ENCODE measurements around the gene ARRDC5. TPM values are rescaled to one million over a fixed set of nuclear protein-coding genes. Genes with fewer than 3 reads are reported as not detected.
"Not testable (repeated sequence)": the region's sequence is repeated elsewhere in the genome, so short reads cannot be mapped to it uniquely, and the experiment has no call there.

Gene ARRDC5
- not detected for total RNA-seq

GRCh38 chr19:4902796-4903195 is at the start of gene ARRDC5:
ARRDC5 (minus strand) TSS chr19:4902896; CDS start chr19:4902825, 71 bp downstream.
- DNase-seq: no peak

DNA sequence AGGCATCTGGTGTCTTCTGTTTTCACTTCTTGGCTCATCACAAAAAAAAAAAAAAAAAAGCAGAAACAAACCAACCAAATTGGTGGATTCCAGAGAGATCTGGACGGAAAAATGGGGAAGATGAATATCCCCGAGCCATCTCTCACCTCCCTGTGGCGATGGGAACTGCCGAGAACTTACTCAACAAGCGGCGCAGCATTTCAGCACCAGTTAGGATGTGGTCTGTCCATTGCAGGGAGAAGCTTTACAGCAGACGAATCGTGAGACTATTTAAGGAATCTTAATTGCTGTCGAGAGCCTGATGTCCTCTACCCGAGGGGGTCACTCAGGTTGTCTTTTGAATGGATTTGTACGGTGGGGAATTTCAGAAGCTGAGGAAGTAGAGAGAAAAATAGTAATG is 49.0 kb upstream of the ARRDC5 start:
- no peak for DNase-seq

- not testable (repeated sequence) for DNase-seq
Observed at GRCh38 chr19:4950650-4951049, 48.0 kb upstream of the ARRDC5 start.

GRCh38 chr19:4941638-4942169 is 39.0 kb upstream of the ARRDC5 start:
- DNase-seq: not testable (repeated sequence)

DNA sequence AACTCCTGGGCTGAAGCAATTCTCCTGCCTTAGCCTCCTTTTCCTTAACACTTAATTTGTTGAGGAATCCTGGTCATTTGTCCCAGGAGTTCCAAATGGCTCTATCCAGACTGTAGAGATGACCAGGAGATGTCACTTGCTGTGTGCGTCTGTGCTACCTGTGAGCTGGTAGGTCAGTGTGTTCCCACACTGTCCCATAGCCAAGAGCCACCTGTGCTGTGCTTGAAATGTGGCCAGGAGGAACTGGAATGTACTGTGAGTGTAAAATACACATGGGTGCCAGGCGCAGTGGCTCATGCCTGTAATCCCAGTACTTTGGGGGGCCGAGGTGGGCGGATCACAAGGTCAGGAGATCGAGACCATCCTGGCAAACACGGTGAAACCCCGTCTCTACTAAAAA is 36.8 kb upstream of the ARRDC5 start:
- DNase-seq: no peak

GRCh38 chr19:4938461-4938860 is 35.8 kb upstream of the ARRDC5 start:
- DNase-seq: not testable (repeated sequence)

DNA sequence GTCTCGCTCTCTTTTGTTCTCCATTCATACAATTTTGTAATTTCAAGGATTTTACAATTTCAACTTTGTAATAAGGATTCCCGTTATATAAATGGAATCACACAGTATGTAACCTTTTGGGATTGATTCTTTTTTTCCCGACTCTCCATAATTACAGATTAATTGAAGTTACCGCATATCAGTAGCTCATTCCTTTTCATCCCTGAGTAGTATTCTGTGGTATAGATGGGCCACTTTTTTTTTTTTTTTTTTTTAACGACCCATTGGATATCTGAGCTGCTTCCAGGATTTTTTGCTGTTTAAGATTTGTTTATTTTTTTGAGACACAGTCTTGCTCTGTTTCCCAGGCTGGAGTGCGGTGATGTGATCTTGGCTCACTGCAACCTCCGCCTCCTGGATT is 34.4 kb upstream of the ARRDC5 start:
- DNase-seq: no peak

DNA sequence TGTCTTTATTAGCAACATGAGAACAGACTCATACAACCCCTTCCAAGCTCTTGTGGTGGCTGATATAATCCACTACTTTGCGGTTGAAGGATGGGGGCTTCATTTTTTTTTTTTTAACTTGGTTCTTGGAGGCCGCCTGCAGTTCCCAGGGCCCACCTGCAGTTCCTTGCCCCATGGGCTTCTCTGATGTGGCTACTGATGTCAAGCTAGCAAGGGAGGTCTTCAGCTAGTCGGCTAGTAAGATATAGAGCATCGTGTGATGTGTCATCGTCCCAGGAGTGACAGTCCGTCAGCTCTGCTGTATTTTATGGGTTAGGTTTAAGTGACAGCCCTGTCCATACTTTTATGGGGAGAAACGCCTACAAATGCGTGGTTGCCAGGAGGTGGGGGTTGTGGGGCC is 32.7 kb upstream of the ARRDC5 start:
- DNase-seq: no peak

- DNase-seq: no peak
Observed at GRCh38 chr19:4933528-4933927, 30.8 kb upstream of the ARRDC5 start.

DNA sequence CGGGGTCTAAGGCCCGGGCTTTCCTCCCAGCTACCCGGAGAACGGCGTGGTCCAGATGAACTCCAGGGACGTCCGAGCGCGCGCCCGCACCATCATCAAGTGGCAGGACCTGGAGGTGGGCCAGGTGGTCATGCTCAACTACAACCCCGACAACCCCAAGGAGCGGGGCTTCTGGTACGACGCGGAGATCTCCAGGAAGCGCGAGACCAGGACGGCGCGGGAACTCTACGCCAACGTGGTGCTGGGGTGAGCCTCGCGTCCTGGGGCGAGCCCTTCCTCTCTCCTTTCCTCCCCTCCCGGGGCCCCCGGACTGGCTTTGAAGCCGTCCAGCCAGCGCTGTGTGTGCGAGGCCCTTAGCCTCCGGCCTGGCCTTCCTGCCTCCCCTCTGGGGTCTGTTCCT is 30.0 kb upstream of the ARRDC5 start:
- no peak for DNase-seq

DNA sequence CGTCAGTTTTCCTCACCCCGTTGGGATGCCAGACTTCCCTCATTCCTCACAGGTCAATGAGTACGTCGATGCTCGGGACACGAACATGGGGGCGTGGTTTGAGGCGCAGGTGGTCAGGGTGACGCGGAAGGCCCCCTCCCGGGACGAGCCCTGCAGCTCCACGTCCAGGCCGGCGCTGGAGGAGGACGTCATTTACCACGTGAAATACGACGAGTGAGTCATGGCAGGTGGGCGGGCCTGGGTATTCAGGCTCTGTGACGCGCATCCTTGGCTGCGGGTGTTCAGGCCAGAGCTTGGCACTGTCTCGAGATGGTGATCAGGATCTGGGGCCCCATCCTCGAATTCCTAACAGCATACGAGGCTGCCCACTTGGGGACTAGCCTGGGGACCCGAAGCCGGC is 28.0 kb upstream of the ARRDC5 start:
- DNase-seq: no peak

GRCh38 chr19:4929186-4929585 is 26.5 kb upstream of the ARRDC5 start:
- peak; percentile 36 for DNase-seq

GRCh38 chr19:4923276-4923747 is 20.6 kb upstream of the ARRDC5 start:
- no peak for DNase-seq

DNA sequence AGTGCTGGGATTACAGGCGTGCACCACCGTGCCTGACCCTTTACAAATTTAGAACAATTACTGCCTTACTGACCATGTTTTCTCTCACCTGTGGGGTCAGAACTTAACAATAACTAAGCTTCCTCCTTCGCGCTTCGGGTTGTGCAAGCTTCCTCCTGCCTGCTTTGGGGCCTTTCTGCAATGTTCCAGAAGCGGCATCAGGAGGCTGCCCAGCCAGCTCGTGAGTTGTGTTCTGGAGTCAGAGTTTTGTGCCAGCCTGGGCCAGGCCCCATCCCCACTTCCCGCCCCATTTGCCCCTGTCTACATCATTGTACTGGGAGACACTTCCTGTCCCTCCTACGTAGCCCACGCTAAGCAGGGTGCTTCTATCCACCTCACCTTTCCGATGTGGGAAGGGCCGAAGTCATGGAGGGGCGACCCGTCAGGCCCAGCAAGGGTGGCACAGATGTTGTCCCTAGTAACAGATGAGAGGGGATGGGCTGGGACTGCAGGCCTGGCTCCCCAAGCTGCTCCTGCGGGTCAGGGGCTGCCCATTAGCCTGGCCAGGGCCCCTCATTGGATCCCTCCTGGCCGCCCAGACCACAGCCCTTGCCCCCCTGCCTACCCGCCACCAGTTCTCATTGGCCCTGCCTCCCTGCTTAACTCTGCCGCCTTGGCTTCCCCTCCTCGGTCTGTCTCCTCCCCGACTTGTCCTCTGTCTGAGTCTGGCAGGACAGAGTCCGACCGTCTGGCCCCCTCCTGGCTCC is 20.0 kb upstream of the ARRDC5 start:
- no peak for DNase-seq

- DNase-seq: no peak
Observed at GRCh38 chr19:4916292-4917082, 13.8 kb upstream of the ARRDC5 start.

DNA sequence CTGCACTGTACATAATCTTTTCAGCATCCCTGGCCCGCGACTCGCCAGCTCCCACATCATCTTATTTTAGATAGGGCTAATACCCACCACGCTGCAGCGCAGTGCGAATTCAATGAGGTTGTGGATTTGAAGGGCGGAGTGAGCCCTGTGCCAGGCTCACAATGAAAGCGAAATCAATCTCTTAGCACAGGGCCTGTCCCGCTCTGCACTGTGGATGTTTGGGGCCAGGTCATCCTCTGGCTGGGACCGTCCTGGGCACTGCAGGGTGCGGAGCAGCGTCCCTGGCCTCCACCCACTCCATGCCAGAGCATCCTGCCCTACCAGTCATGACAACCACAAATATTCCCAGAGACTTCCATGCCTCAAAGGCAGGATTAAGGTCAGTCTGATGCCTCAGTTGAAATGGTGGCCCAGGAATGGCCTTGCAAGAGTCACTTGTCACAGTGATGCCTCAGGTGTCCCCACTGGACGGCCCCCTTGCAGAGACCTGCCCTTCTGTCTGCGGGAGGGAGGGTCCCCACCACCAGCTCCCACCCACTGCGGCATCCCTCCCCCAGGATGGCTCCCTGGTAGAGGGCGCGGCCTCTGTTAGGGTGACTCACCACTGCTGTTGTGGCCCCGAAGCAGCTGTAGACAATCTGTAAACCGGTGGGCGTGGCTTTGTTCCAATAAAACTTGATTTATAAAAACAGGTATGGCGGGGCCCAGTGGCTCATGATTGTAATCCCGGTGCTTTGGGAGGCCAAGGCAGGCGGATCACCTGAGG is 12.2 kb upstream of the ARRDC5 start:
- DNase-seq: no peak

DNA sequence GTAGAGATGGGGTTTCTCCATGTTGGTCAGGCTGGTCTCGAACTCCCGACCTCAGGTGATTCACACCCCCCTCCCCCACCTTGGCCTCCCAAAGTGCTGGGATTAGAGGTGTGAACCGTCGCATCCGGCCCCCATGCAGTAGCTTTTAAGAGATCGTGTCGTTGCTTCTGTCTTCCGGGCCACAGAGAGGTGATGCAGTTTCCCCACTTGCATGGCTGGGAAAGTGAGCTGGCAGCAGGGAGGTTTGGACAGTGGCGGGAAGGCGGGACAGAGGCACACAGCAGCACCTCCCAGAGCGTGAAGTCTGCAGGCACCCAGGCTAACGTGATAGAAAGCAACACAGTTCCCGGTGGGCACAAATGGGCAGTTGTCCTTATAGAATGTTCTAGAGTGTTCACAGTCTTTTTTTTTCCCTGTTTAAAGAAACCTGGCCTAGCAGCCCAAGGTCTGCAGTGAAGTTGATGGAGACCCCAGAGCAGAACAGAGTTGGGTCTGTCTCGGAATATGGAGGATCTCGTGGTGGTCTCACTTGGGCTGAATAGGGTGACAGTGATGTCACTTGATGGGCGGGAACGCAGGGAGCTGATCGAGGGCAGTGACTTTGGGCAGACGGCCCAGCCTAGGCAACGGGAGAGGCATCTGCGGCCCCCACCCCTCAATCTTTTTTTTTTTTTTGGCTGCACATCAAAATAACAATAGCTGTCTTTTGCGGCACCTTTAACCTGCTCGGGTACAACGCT is 11.5 kb upstream of the ARRDC5 start:
- DNase-seq: no peak

DNA sequence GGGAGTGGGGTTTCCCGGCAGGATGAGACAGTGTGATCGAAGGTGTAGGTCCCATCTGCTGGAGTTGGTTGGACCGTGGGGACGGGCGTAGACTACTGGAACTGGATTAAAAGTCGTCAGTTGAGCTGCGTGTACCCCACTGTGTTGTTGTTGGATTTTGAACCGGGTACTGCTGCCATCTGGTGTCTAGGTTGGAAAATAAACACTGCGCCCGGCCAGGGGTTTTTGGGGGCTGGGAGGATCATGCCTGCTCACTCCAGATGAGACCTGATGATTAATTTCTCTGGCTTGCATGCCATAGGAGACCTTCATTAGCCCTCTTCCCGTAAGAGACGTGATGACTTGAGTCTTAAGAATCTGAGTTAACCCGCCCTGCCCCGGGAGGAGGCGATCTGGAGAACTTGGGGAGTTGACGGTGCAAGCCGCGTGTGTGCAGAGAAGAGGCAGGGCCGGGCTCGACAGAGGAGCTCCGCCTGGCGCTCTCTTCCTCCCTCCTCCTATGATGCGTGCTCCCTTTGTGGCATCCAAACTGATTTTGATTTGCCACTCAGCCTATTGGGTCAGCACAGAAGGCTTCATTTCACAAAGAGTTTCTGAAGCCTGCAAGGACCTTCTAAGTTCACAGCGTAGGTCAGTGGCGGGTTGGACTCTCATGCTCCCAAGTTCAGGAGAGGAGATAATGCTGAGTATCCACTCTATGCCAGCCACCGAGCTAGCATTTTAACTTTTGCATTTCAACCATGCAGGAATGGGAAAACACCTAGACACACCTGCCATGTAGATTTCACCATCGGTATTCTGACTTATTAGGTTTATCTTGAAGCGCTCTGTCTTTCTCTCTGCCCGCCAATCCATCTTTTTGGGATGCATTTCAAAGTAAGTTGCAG is 9.3 kb upstream of the ARRDC5 start:
- DNase-seq: peak; percentile 53

GRCh38 chr19:4911314-4911713 is 8.6 kb upstream of the ARRDC5 start:
- DNase-seq: no peak

- no peak for DNase-seq
Observed at GRCh38 chr19:4910594-4911281, 8.0 kb upstream of the ARRDC5 start.

Data from occipital lobe (tissue), 2 donors.